ENCODE measurements around the gene NFE2. TPM values are rescaled to one million over a fixed set of nuclear protein-coding genes. Genes with fewer than 3 reads are reported as not detected.
A peak's percentile ranks its signal among the peaks of the same experiment; 100 is the strongest.

Gene NFE2
- polyA plus RNA-seq, 1 donor (not counting 4 experiments of a cell fraction or from before 2014, with no cell fraction given): 0.25 TPM

DNA sequence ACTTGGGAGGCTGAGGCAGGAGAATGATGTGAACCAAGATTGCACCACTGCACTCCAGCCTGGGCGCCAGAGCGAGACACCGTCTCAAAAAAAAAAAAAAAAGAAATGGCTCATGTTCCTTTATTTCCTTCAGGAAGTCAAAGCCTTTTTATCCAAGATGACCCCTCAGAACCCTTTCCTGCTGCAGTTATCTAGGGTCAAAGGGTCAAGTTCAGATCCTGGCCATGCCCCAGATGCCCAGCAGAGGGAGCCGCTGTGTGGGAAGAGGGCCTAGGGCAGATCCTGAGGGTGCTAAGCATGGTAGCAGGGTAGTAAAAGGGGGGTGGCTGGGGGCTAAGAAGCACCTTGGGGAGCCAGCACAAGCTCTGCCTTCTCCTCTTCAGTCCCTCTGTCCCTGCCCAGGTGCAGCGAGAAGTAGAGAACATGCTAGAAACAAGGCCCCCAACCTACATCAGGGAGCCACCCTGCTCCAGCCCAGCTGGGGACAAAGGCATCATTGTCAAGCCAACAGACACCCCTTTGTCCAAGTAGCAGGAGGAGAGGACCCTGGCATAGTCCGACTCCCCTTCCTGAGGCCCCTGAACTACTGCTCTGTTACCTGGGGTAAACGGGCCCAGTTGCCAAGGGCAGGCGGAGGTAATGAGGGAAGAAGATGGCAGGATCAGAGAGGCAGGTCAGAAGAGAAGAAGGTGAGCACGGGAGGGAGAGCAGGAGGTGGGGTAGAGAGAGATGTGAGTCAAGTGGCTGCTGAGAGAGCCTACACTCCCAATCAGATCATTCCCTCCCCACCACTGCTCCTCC lies 6.5 kb downstream of the NFE2 start:
- Histone ChIP-seq H3K36me3 (ENCODE audit: control insufficient read depth in 2 of 2, extremely low read depth in 1 of 2, insufficient read depth in 2 of 2, low read length in 2 of 2) (no peaks in the 10 kb centered on the region), H3K27me3 (ENCODE audit: control insufficient read depth, extremely low read depth, insufficient read depth, low read length) (no peaks in the 10 kb centered on the region), H3K27ac (ENCODE audit: control insufficient read depth, insufficient read depth, low read length) (no peak overlapping the region), H3K4me1 (ENCODE audit: control insufficient read depth, extremely low read depth, insufficient read depth, low read length) (peaks cover 5% of the 10 kb centered on the region), H2AFZ (ENCODE audit: control insufficient read depth, low read length) (no peak overlapping the region), H3K9ac (ENCODE audit: control insufficient read depth, extremely low read depth, insufficient read depth, low read length) (no peak overlapping the region), H3K4me2 (ENCODE audit: control insufficient read depth, extremely low read depth, insufficient read depth, low read depth, low read length) (no peak overlapping the region), H3K9me3 (ENCODE audit: control insufficient read depth, low read depth, low read length) (no peaks in the 10 kb centered on the region), H3K79me2 (ENCODE audit: control insufficient read depth, insufficient read depth, low read length) (no peaks in the 10 kb centered on the region), H4K20me1 (ENCODE audit: control insufficient read depth, extremely low read depth, insufficient read depth, low read length) (no peaks in the 10 kb centered on the region), H3K9me1 (ENCODE audit: control insufficient read depth, extremely low read depth, insufficient read depth, low read length) (no peaks in the 10 kb centered on the region), H3K4me3 (ENCODE audit: control insufficient read depth in 2 of 3, extremely low read depth in 1 of 3, insufficient read depth in 2 of 3, low read depth in 1 of 3, low read length in 3 of 3) (no peak overlapping the region)
- dilution Hi-C loops (cut with MboI; ENCODE audit: extremely low pct_ligation_motif_present, low sequenced_read_pairs): no loop called here
- DNase-seq (ENCODE audit: low read depth, low spot score): no peak
- no peak for FAIRE-seq
- no peak for TF ChIP-seq EZH2 (IDR thresholded peaks at IDR 0.05; ENCODE audit: low read length)
- TF ChIP-seq, protein P1, sequence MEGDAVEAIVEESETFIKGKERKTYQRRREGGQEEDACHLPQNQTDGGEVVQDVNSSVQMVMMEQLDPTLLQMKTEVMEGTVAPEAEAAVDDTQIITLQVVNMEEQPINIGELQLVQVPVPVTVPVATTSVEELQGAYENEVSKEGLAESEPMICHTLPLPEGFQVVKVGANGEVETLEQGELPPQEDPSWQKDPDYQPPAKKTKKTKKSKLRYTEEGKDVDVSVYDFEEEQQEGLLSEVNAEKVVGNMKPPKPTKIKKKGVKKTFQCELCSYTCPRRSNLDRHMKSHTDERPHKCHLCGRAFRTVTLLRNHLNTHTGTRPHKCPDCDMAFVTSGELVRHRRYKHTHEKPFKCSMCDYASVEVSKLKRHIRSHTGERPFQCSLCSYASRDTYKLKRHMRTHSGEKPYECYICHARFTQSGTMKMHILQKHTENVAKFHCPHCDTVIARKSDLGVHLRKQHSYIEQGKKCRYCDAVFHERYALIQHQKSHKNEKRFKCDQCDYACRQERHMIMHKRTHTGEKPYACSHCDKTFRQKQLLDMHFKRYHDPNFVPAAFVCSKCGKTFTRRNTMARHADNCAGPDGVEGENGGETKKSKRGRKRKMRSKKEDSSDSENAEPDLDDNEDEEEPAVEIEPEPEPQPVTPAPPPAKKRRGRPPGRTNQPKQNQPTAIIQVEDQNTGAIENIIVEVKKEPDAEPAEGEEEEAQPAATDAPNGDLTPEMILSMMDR (optimal IDR thresholded peaks at IDR 0.05 in 1 of 3, IDR thresholded peaks at IDR 0.05 in 1 of 3, conservative IDR thresholded peaks at IDR 0.05 in 1 of 3; ENCODE audit: extremely low read depth in 1 of 3, insufficient read depth in 2 of 3, low read length in 3 of 3): peak; percentile 83 to 91 (median 83)

DNA sequence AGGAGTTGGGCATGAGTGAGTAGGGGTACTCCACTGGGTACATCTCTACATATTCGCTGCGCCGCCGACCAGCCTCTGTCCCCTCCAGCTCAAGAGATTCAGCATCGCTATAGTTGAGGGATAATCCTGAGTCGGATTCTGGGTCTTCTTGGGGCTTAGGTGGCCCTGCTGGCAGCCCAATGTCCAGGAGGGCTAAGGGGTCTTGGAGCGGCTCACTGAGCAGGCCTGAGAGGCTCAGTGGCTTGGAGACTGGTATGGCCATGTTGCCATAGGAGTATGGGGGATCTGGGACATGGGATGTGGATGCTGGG lies 7.9 kb downstream of the NFE2 start:
- H3K79me2 ChIP-seq (ENCODE audit: control insufficient read depth, insufficient read depth, low read length): no peaks in the 10 kb centered on the region
- H3K9me1 ChIP-seq (ENCODE audit: control insufficient read depth, extremely low read depth, insufficient read depth, low read length): no peaks in the 10 kb centered on the region
- H3K9ac ChIP-seq (ENCODE audit: control insufficient read depth, extremely low read depth, insufficient read depth, low read length): no peak overlapping the region
- FAIRE-seq: no peak
- DNase-seq (ENCODE audit: low read depth, low spot score): no peak
- no peaks in the 10 kb centered on the region for H3K36me3 ChIP-seq (ENCODE audit: control insufficient read depth in 2 of 2, extremely low read depth in 1 of 2, insufficient read depth in 2 of 2, low read length in 2 of 2)
- no peak overlapping the region for H3K4me2 ChIP-seq (ENCODE audit: control insufficient read depth, extremely low read depth, insufficient read depth, low read depth, low read length)
- H3K4me3 ChIP-seq (ENCODE audit: control insufficient read depth in 2 of 3, extremely low read depth in 1 of 3, insufficient read depth in 2 of 3, low read depth in 1 of 3, low read length in 3 of 3): no peak overlapping the region
- dilution Hi-C loops (cut with MboI; ENCODE audit: extremely low pct_ligation_motif_present, low sequenced_read_pairs): no loop called here
- peaks cover 3% of the 10 kb centered on the region for H3K4me1 ChIP-seq (ENCODE audit: control insufficient read depth, extremely low read depth, insufficient read depth, low read length)
- no peak overlapping the region for H3K27ac ChIP-seq (ENCODE audit: control insufficient read depth, insufficient read depth, low read length)
- no peaks in the 10 kb centered on the region for H4K20me1 ChIP-seq (ENCODE audit: control insufficient read depth, extremely low read depth, insufficient read depth, low read length)
- no peaks in the 10 kb centered on the region for H3K9me3 ChIP-seq (ENCODE audit: control insufficient read depth, low read depth, low read length)
- TF ChIP-seq EZH2 (IDR thresholded peaks at IDR 0.05; ENCODE audit: low read length): no peak
- TF ChIP-seq, protein P1 (optimal IDR thresholded peaks at IDR 0.05 in 1 of 3, IDR thresholded peaks at IDR 0.05 in 1 of 3, conservative IDR thresholded peaks at IDR 0.05 in 1 of 3; ENCODE audit: extremely low read depth in 1 of 3, insufficient read depth in 2 of 3, low read length in 3 of 3): no peak
- no peaks in the 10 kb centered on the region for H3K27me3 ChIP-seq (ENCODE audit: control insufficient read depth, extremely low read depth, insufficient read depth, low read length)
- no peak overlapping the region for H2AFZ ChIP-seq (ENCODE audit: control insufficient read depth, low read length)

Data from keratinocyte (primary cell).